Measurements from ENCODE around the gene SLC2A9. TPM values are rescaled to one million over a fixed set of nuclear protein-coding genes. Genes with fewer than 3 reads are reported as not detected.
"Not testable (repeated sequence)": the region's sequence is repeated elsewhere in the genome, so short reads cannot be mapped to it uniquely, and the experiment has no call there.

Gene SLC2A9
- total RNA-seq, 4 donors from 2014 or later, result 8.0 to 18.7 (median 11.5) TPM

GRCh38 chr4:9800848-9801247, 220.4 kb downstream of the SLC2A9 start:
- intact Hi-C loops (cut with DNase I), result no loop called here
- H3K36me3 ChIP-seq, result no peaks in the 10 kb centered on the region
- H3K9me3 ChIP-seq, result no peaks in the 10 kb centered on the region
- no peak overlapping the region for H3K4me3 ChIP-seq
- WGBS, 2 donors, result 69 to 72% methylated on average over 4 of the region's 4 CpGs
- no peak for DNase-seq
- H3K27me3 ChIP-seq, result no peaks in the 10 kb centered on the region
- no peak for TF ChIP-seq CTCF (IDR thresholded peaks at IDR 0.05)
- no peak for TF ChIP-seq POLR2A (IDR thresholded peaks at IDR 0.05)
- no peaks in the 10 kb centered on the region for H3K4me1 ChIP-seq
- no peak overlapping the region for H3K27ac ChIP-seq

GRCh38 chr4:9796641-9797040, 224.7 kb downstream of the SLC2A9 start:
- intact Hi-C loops (cut with DNase I); DNase-seq; H3K27ac ChIP-seq; H3K27me3 ChIP-seq; H3K4me3 ChIP-seq; H3K36me3 ChIP-seq; H3K4me1 ChIP-seq; H3K9me3 ChIP-seq: not testable (repeated sequence)
- 7 to 39% methylated on average over 1 to 2 of the region's 2 CpGs for WGBS, 2 donors

GRCh38 chr4:9792381-9792780, 228.9 kb downstream of the SLC2A9 start:
- 81 to 92% methylated on average over 3 of the region's 3 CpGs for WGBS, 2 donors
- Histone ChIP-seq H3K27ac (no peak overlapping the region), H3K36me3 (no peaks in the 10 kb centered on the region), H3K4me1 (no peaks in the 10 kb centered on the region), H3K27me3 (no peaks in the 10 kb centered on the region), H3K9me3 (no peaks in the 10 kb centered on the region), H3K4me3 (no peak overlapping the region)
- intact Hi-C loops (cut with DNase I), result no loop called here
- no peak for TF ChIP-seq POLR2A (IDR thresholded peaks at IDR 0.05)
- no peak for TF ChIP-seq CTCF (IDR thresholded peaks at IDR 0.05)
- DNase-seq, result no peak

- H3K36me3 ChIP-seq; H3K27ac ChIP-seq; H3K4me3 ChIP-seq; DNase-seq; H3K4me1 ChIP-seq; H3K9me3 ChIP-seq; intact Hi-C loops (cut with DNase I): not testable (repeated sequence)
- WGBS, 2 donors, result 69 to 82% methylated on average over 5 of the region's 5 CpGs
- H3K27me3 ChIP-seq, result peaks cover 0 to 33% (median 0%) of the 10 kb centered on the region in 4 donors
Observed at GRCh38 chr4:9785891-9786290, 235.4 kb downstream of the SLC2A9 start.

- peaks cover 0 to 7% (median 0%) of the 10 kb centered on the region in 3 donors for H3K4me1 ChIP-seq
- WGBS, 2 donors, result 87% methylated on average over 3 of the region's 22 CpGs; no CpG with 5 or more reads in 1 of the 2 donors
- peak overlapping the region in 1 of 4 donors; percentile 42 for H3K4me3 ChIP-seq
- peaks cover 0 to 47% (median 0%) of the 10 kb centered on the region in 4 donors for H3K27me3 ChIP-seq
- no peak for TF ChIP-seq CTCF (IDR thresholded peaks at IDR 0.05)
- TF ChIP-seq POLR2A (IDR thresholded peaks at IDR 0.05), result no peak
- no peaks in the 10 kb centered on the region for H3K9me3 ChIP-seq
- intact Hi-C loops (cut with DNase I), result no loop called here
- H3K36me3 ChIP-seq, result no peaks in the 10 kb centered on the region
- no peak overlapping the region for H3K27ac ChIP-seq
- no peak for DNase-seq
Observed at GRCh38 chr4:9782136-9782436, 239.2 kb downstream of the SLC2A9 start.

- Histone ChIP-seq H3K4me1 (peaks cover 0 to 7% (median 0%) of the 10 kb centered on the region in 3 donors), H3K9me3 (no peaks in the 10 kb centered on the region), H3K27ac (no peak within 1 kb of the TSS), H3K27me3 (peaks cover 0 to 47% (median 0%) of the 10 kb centered on the region in 4 donors), H3K4me3 (peak within 1 kb of the TSS in 2 of 4 donors; percentile 22 to 42), H3K36me3 (no peaks in the 10 kb centered on the region)
- no peak for TF ChIP-seq POLR2A (IDR thresholded peaks at IDR 0.05)
- TF ChIP-seq CTCF (IDR thresholded peaks at IDR 0.05), result no peak
- intact Hi-C loops (cut with DNase I), result no loop called here
- 51% methylated on average over 2 of the region's 78 CpGs; no CpG with 5 or more reads in 1 of the 2 donors for WGBS, 2 donors
- no peak for DNase-seq
Observed at GRCh38 chr4:9781343-9782135, 239.8 kb downstream of the SLC2A9 start, which contains the start of gene DRD5. Gene DRD5 (plus strand): TSS chr4:9781634. CDS start chr4:9782030, 396 bp downstream.

Small RNA genes within 50 kb of the gene (small RNA-seq; reads per million reads assigned to genes)
- gene RNA5SP154, result 0 reads per million in 4 donors

Other genes with a start within 250 kb of the SLC2A9 start
- gene DRD5, start 239.9 kb downstream of the SLC2A9 start, total RNA-seq, result not detected
- 100 to 1,000 TPM; 131 to 203 (median 171) TPM for gene WDR1, start 95.3 kb upstream of the SLC2A9 start, total RNA-seq